NCI-H2029 (cell line): ENCODE measurements around the gene NOTCH3.

ENCODE experiments used
- DNase-seq: peaks from one replicate; lab custom pipeline; 2025; lab: John Stamatoyannopoulos, UW

Gene NOTCH3

DNA sequence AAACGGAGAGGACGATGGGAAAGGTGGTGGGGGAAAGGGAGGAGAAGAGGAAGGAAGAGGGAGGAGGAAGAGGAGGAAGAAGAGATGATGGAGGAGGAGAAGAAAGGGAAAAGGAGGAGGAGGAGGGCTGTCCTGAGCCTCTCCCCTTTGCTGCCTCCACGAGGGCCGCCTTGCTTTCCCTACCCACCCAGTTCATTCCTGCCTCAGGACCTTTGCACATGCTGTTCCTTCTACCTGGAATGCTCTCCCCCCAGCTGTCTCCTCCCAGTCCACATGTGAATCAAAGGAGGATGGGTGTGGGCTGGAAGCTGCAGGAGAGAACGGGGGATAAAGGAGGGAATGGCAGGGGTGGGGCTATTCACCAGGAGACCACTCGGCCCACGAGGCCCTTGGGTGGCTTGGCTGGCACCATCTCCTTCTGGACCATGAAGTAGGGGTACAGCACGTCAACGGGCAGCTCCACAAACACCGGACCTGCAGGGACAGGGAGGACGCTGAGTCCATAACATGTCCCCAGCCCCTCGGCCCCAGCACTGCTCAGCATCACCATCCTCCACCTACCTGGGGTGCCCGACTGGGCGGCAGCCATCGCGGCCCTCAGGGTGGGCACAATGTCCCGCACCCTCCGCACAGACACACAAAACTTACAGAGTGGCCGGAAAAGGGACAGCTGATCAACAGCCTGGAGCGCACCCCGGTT is 78.3 kb downstream of the NOTCH3 start:
- no peak for DNase-seq

DNA sequence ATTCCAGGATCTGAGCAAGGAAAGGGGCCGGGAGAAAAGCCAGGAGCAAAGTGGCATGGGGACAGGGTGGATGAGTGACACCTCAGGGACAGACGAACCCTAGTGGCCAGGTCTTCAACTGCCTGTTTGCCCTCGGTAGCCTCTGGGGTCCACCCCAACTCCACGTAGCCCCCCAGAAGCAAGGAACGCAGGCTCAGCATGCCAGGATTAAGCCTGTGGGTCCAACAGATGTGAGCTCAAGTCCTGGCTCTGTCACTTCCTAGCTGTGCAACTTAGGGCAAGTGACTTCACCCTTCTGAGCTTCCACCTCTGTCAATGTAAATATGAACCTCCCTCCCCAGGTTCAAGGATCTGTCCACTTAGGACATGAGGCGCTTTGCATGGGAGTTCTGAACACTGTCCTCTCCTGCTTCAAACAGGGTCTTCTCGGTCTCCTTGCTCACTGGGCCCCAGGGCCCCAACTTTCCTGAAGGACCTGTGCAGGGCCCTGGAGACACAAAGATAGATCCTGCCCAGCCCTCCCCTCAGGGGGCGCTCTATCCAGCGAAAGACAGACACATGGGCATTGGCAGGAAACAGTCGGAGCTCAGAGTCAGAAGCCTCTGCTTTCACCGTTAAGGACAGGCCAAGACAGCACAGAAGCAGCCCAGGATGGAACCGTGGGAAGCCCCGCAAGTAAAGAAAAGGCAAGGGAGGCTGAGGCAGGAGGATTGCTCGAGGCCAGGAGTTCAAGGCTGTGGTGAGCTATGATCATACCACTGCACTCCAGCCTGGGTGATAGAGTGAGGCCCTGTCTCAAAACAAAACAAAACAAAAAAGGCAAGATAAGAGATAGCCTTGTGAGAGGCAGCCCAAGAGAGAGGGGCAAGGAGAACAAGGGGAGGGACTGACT is 80.4 kb downstream of the NOTCH3 start:
- no peak for DNase-seq

DNA sequence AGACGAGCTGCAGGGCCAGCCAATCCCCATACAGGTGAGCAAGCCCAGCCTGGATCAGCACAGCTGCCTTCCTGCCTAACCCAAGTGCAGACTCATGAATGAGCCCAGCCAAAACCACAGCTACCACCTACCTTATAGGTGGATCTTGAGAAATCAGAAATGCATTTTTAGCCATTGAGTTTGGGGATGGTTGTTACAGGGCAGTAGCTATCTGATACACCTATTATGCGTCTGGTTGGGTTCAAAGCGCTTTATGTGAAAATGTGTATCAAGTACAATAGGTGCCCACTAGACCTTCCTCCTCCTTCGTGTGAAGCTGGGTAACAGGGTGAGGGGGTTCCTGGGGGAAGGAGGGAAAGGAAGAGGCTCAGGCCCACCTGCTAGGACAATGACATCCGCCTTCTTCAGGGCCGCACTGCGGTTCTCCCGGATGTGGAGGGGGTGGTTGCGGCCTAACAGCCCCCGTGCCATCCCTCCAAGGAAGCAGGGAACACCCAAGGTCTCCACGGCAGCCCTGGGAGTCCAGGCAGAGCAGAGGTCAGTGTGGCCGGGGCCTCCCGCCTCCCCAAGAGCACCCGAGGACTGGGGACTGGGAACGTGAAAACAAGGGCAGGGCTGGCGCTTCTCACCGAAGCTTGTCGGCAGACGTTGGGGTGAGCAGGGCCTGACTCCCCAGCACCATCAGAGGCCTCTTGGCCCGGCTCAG is 81.9 kb downstream of the NOTCH3 start:
- no peak for DNase-seq

DNA sequence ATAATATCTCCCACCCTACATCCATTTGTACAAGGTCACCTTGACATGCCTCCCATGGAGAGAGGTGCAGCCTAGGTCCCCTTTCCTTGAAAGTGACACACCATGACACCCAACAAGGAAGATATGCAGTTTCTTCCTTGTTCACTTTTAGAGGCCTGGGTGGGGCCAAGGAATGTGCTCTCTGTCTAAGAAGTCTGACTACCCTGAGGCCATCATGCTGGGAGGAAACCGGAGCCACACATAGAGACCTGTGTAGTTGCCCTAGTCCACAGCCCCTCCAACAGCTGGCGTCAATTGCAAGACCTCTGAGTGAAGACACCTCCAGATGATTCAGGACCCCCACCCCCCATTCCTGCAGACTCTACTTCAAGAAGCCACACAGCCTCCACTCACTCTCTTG is 82.5 kb downstream of the NOTCH3 start:
- DNase-seq = no peak

DNA sequence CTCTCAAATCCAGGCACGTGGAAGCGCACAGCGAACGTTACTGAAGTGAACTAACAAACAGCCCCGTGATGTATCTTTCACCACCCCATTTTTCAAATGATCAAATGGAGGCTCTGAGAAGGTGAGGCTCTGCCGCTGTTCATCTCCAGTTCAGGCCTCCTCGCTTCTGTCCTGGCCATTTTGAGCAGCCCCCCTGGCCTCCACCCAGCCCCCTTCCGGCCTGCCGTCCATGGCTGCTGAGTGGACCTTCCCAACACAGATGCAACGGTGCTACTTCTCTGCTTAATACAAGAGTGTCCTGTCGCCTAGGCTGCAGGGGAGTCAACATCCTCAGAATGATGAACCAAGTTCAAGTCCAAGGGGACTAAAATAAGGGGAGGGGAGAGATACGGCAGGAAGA is 83.9 kb downstream of the NOTCH3 start:
- DNase-seq = no peak

DNA sequence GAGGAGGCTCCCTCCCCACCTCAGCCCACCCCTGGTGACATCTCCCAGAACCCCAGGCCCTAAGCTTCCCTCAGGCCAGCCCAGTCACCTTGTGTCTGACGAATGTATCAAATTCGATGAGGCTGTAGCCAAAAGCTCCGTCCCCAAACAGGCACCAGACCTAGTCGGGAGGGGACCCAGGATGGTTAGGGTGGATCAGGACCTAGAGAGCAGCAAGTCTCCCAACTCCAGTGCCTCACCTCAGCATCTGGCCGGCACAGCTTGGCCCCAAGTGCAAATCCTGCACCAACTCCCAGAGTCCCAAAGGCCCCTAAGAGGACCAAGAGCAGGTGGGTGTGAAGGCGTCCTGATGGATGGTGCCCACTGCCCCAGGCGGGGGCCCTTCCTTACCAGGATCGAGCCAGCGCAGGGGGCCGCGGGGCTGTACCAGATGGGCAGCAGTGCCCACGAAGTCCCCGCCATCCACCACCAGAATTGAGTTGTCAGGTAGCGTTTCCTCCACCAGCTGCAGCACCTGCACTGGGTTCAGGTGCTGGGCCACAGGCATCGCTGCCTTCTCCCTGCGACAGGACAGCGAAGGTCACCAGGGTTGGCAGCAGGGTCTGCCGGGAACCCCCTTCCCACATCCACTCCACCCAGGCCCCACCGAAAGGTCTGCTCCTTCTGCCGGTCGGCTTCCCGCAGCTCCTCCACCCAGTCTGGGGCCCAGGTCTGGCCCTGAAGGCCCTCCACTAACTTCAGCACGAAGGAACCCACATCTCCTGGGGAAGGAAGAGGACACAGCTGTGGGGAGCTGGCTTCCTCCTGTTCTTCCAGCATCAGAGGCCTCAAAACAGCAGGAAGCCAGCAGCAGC is 84.8 kb downstream of the NOTCH3 start:
- no peak for DNase-seq

DNA sequence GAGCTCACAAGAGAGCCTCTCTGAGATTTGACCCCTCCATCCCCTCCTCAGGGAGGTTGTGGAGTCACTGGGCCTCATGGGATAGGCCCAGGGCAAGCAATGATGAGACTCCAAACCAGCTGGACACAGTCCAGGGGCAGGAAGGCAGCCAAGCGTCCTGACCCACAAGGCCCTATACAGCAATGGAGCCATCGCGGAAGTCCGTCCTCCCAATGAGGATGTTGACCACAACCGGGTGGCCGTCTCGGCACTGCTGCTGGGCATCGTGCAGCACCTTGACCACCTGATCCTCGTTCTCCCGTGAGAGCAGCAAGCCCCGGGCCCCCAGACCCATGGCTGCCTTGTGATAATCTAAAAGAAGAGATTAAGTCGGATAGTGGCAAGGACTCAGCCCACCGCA is 85.7 kb downstream of the NOTCH3 start:
- no peak for DNase-seq

DNA sequence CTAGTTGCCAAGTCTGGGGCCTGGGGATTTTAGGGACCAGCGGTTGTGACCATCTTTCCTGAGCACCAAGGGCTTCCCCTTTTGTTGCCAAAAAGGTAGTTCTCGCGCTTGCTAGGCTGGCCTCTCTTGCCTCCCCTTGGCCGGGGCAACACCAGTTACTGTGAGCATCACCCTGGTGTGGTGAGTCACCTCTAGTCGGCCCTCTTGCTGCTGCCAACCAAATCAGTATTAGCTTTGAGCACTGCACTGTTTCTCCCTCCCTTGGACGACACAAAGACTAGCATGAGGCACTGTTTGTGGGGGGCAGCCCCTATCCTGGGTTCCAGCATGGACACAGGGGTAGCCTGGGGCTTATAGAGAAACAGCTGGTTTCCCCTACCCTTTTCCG is 86.6 kb downstream of the NOTCH3 start:
- no peak for DNase-seq

DNA sequence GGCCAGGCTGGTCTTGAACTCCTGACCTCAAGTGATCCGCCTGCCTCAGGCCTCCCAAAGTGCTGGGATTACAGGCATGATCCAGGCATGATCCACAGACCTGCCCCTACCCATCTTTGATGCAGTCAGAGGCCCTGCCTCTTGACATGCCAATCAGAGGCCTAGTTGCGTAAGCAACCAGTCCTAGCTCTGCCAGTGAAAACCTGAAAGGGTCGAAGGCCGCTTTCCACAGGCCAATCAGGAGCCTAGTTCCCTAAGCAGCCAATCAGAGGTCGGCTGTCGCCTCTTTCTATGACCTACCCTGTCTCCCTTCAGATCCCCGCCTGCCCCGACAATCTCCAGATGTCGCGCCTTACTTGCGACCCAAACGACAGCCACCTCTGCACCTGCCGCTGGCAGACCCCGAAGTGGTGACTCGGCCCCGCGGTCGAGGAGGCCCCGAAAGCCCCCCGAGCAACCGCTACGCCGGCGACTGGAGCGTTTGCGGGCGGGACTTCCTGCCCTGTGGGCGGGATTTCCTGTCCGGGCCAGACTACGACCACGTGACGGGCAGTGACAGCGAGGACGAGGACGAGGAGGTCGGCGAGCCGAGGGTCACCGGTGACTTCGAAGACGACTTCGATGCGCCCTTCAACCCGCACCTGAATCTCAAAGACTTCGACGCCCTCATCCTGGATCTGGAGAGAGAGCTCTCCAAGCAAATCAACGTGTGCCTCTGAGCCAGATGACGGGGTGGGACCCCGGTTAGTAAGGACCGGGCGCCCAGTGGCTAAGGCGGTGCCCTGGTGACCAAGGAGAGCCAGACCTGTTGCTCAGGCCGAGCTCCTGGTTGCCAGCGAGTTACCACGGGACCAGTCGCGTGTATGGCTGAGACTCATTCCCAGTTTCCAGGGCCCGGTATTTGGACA is 87.3 kb downstream of the NOTCH3 start:
- DNase-seq = no peak

DNA sequence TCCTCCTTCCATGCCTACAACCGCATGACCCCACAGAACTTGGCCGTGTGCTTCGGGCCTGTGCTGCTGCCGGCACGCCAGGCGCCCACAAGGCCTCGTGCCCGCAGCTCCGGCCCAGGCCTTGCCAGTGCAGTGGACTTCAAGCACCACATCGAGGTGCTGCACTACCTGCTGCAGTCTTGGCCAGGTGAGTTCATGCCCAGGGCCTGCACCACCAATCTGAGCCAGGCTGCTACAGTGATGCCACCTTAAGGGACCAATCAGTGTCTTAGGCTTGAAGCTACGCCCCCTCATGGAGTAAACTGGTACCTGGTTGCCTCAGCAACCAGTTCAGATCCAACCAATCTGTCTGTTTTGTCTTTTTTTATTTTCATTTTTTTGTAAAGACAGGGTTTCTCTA is 88.4 kb downstream of the NOTCH3 start:
- DNase-seq = no peak

DNA sequence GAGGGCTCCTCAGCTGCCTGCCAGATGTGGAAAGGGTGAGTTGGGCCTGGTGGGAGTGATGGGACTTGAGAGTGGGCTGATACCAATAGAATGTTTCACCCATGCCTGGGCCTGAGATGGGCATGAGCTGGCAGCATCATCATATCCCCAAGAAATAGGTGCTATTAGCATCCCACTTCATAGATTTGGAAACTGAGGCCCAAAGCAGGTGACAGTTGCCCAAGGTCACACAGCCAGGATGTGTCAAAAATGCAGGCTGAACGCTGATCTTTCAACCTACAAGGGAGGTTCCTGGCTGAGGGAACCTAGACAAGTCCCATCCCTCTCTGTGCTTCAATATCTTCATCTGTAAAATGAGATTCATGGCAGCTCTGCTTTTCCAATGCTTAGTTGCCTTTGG is 89.0 kb downstream of the NOTCH3 start:
- DNase-seq = no peak

DNA sequence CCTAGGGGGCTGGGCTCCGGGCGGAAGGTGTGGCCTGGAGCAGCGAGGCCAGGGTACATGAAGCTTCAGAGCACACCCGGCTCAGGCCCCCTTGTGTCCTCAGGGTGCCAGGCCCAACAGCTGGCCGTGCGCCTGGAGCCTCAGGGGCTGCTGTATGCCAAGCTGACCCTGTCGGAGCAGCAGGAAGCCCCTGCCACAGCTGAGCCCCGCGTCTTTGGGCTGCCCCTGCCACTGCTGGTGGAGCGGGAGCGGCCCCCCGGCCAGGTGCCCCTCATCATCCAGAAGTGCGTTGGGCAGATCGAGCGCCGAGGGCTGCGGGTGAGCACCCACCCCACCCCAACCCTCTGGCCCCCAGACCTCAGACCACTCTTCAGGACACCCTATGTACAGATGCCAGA is 90.4 kb downstream of the NOTCH3 start:
- DNase-seq = no peak

DNA sequence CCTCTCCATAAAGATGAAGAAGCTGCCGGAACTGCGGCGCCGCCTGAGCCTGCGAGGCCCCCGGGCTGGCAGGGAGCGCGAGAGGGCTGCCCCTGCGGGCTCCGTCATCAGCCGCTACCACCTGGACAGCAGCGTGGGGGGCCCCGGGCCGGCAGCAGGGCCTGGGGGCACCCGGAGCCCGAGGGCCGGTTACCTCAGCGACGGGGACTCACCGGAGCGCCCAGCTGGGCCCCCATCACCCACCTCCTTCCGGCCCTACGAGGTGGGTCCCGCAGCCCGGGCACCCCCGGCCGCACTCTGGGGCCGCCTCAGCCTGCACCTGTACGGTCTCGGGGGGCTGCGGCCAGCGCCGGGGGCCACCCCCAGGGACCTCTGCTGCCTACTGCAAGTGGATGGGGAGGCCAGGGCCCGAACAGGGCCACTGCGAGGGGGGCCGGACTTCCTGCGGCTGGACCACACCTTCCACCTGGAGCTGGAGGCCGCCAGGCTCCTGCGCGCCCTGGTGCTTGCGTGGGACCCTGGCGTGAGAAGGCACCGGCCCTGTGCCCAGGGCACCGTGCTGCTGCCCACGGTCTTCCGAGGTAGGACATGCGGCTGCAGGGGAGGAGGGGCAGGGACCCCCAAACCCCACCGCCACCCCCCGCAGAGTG is 90.9 kb downstream of the NOTCH3 start:
- no peak for DNase-seq
